Measurements from ENCODE around the gene MINDY2. TPM values are rescaled to one million over a fixed set of nuclear protein-coding genes. Genes with fewer than 3 reads are reported as not detected.

The MINDY2 gene
- total and polyA plus RNA-seq, 2 experiments from 2014 or later, result 36.3 to 47.9 TPM

- TF ChIP-seq JUNB (IDR thresholded peaks at IDR 0.05; ENCODE audit: unreplicated experiment), result no peak
- TF ChIP-seq, protein P1, sequence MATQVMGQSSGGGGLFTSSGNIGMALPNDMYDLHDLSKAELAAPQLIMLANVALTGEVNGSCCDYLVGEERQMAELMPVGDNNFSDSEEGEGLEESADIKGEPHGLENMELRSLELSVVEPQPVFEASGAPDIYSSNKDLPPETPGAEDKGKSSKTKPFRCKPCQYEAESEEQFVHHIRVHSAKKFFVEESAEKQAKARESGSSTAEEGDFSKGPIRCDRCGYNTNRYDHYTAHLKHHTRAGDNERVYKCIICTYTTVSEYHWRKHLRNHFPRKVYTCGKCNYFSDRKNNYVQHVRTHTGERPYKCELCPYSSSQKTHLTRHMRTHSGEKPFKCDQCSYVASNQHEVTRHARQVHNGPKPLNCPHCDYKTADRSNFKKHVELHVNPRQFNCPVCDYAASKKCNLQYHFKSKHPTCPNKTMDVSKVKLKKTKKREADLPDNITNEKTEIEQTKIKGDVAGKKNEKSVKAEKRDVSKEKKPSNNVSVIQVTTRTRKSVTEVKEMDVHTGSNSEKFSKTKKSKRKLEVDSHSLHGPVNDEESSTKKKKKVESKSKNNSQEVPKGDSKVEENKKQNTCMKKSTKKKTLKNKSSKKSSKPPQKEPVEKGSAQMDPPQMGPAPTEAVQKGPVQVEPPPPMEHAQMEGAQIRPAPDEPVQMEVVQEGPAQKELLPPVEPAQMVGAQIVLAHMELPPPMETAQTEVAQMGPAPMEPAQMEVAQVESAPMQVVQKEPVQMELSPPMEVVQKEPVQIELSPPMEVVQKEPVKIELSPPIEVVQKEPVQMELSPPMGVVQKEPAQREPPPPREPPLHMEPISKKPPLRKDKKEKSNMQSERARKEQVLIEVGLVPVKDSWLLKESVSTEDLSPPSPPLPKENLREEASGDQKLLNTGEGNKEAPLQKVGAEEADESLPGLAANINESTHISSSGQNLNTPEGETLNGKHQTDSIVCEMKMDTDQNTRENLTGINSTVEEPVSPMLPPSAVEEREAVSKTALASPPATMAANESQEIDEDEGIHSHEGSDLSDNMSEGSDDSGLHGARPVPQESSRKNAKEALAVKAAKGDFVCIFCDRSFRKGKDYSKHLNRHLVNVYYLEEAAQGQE (IDR thresholded peaks at IDR 0.05; ENCODE audit: unreplicated experiment), result no peak
- TF ChIP-seq EZH2phosphoT487 (IDR thresholded peaks at IDR 0.05; ENCODE audit: unreplicated experiment), result no peak
Measured at GRCh38 chr15:58736018-58736643, 35.0 kb upstream of the MINDY2 start (continued).

DNA sequence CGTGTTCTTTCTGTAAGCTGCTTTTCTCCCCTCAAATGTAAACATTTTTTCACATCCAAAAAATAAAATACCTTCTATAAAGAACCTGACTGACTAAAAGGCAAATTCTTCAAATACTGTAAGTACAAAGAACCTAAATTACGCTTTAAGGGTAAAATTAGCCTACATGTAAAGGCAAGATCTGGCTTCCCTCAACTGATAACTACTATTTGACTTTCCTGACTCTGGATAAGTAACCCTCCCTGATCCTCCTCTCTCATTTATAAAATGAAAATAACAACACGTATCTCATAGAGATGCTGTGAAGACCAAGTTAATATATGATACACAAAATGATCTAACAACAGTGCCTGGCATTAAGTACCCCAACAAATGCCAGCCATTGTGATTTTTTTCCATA, 33.8 kb upstream of the MINDY2 start:
- ATAC-seq (no peak), DNase-seq (ENCODE audit: low spot score) (no peak)
- no peak overlapping the region for H3K4me3 Mint-ChIP-seq
- H3K4me1 Mint-ChIP-seq, result peaks cover 41% of the 10 kb centered on the region
- H3K27me3 Mint-ChIP-seq (ENCODE audit: insufficient read depth, low read depth, poor library complexity), result no peaks in the 10 kb centered on the region
- Histone ChIP-seq H3K27ac (ENCODE audit: low read depth) (no peak overlapping the region), H3K4me3 (no peak overlapping the region), H3F3A (replicated peaks; ENCODE audit: low read depth) (no peaks in the 10 kb centered on the region), H3K36me3 (ENCODE audit: insufficient read depth) (no peaks in the 10 kb centered on the region), H3K9me2 (ENCODE audit: insufficient read depth) (no peaks in the 10 kb centered on the region), H3K4me1 (ENCODE audit: insufficient read depth) (peaks cover 55% of the 10 kb centered on the region), H3K4me2 (no peak overlapping the region), H4K20me1 (replicated peaks; ENCODE audit: insufficient read depth) (peaks cover 42% of the 10 kb centered on the region), H3K27me3 (ENCODE audit: insufficient read depth) (no peaks in the 10 kb centered on the region), H3K79me2 (replicated peaks; ENCODE audit: insufficient read depth) (peaks cover 100% of the 10 kb centered on the region), H2AFZ (no peak overlapping the region)
- no peaks in the 10 kb centered on the region for H3K9me3 Mint-ChIP-seq
- H3K36me3 Mint-ChIP-seq (ENCODE audit: low read depth), result no peaks in the 10 kb centered on the region
- H3K27ac Mint-ChIP-seq, result no peak overlapping the region; the same call in 1 of the 2 replicates
- TF ChIP-seq, protein P2, sequence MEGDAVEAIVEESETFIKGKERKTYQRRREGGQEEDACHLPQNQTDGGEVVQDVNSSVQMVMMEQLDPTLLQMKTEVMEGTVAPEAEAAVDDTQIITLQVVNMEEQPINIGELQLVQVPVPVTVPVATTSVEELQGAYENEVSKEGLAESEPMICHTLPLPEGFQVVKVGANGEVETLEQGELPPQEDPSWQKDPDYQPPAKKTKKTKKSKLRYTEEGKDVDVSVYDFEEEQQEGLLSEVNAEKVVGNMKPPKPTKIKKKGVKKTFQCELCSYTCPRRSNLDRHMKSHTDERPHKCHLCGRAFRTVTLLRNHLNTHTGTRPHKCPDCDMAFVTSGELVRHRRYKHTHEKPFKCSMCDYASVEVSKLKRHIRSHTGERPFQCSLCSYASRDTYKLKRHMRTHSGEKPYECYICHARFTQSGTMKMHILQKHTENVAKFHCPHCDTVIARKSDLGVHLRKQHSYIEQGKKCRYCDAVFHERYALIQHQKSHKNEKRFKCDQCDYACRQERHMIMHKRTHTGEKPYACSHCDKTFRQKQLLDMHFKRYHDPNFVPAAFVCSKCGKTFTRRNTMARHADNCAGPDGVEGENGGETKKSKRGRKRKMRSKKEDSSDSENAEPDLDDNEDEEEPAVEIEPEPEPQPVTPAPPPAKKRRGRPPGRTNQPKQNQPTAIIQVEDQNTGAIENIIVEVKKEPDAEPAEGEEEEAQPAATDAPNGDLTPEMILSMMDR (conservative IDR thresholded peaks at IDR 0.05; ENCODE audit: low read depth in 2 of 2), result no peak
- TF ChIP-seq ETS1 (IDR thresholded peaks at IDR 0.05) (no peak), ZNF114 (CRISPR knock-in tag; IDR thresholded peaks at IDR 0.05) (no peak), POLR2AphosphoS5 (IDR thresholded peaks at IDR 0.05; ENCODE audit: low read depth) (no peak), CREB1 (CRISPR knock-in tag; IDR thresholded peaks at IDR 0.05; ENCODE audit: low read depth) (no peak), ZNF462 (CRISPR knock-in tag; IDR thresholded peaks at IDR 0.05) (no peak), JUNB (IDR thresholded peaks at IDR 0.05; ENCODE audit: unreplicated experiment) (no peak)
